ENCODE data around the gene COL4A2.

Gene COL4A2

DNA sequence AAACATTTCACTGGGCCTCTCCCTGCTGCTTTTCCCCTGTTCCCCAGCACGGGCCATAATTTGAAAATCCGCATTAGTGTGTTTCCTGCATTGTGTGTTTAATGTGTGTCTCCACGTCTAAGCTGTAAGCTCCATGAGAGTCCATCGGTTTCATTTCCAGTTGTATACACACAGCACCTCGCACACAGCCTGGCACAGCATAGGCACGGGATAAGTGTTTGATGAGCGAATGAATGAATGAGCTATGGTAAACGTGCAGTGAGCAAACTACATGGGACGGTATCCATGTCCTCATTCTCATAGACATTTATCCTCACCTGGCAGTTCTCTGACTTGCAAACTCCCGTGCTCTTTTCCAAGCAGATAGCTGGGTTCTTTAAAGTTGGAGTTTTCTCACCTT lies 148.4 kb downstream of the COL4A2 start:
- no peak for DNase-seq (ENCODE audit: low spot score)

DNA sequence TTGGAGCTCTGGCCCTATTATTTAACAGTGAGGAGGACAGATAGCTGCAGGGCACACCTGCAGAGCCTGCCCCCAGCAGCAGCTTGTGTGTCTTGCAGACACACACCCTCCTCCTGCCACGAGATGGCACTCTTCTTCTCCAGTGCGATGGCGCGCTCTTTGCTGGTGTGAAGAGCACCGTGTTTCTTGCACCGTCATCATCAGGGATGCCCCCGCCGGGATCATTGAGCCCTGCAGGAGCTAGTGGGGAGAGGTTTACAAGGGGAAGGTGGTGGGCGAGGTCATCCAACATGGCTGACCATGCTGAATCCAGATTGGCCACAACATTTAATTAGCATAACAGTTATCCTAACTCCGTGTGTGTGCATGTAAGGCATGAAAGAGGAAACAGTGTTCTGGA lies 148.9 kb downstream of the COL4A2 start:
- DNase-seq (ENCODE audit: low spot score): peak; percentile 84

DNA sequence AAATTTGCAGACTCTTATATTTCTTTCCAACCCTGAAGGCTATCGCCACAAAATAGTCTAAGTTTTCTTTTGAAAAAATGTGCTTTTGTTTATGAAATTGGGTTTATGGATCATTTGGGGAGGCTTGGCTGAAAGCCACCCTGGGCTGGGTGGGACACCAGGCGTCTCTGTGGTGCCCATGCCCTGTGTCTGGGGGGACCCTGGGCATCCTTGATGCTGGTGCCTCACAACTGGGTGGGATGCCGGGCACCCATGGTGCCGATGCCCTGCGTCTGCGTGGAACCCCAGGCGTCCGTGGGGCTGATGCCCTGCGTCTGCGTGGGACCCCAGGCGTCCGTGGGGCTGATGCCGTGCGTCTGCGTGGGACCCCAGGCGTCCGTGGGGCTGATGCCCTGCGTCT lies 149.5 kb downstream of the COL4A2 start:
- DNase-seq (ENCODE audit: low spot score): no peak

GRCh38 chr13:110457361-110457760 lies 150.3 kb downstream of the COL4A2 start:
- no peak for DNase-seq (ENCODE audit: low spot score)

DNA sequence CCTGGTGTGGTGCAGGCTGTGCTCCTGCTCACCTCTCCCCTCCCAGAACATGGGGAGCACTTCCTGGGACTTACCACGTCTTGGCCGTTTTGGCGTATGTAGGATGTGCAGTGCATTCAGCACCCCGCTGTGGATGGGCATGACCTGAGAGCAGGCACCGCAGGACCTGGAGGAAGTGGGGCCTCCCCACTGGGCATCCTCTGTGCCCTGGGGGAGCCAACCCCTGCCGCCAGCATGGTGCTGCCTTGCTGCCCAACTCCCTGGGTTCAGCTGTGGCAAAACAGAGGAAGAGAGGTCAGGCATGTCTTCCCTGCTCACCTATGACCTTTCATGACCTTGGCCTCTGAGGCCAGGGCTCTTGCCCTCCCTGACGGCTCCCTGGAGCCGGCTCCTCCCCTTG lies 150.9 kb downstream of the COL4A2 start:
- DNase-seq (ENCODE audit: low spot score): no peak

DNA sequence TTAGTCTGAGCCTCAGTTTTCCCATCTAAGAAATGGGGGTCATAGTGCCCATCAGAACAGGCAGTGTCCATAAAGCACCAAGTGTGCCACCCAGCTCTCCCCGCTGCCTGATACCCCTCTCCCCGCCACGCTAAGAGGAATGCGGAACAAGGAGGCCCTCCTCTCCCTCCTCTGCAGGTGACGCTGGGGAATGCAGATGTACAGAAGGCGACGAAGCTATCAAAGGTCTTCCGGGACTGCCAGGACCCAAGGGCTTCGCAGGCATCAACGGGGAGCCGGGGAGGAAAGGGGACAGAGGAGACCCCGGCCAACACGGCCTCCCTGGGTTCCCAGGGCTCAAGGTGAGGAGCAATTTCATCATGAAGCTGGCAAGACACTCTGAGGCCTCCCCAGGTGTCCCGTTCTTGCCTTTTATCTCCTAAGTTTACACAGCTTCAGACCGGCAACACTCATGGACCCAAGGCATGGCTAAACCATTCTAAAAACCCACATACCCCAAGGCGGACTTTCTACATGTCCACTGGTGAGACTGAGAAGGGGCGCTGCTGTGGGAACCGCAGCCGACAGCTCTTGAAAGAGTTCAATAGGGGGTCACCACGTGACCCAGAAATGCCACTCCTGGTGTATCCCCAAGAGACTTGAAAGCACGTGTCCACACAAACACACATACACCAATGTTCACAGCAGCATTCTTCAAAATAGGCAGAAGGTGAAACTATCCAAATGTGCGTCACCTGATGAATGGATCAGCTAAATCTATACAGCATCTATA lies 151.7 kb downstream of the COL4A2 start:
- DNase-seq (ENCODE audit: low spot score): no peak

- DNase-seq (ENCODE audit: low spot score): no peak
These were observed 155.0 kb downstream of the COL4A2 start for GRCh38 chr13:110462091-110462490.

DNA sequence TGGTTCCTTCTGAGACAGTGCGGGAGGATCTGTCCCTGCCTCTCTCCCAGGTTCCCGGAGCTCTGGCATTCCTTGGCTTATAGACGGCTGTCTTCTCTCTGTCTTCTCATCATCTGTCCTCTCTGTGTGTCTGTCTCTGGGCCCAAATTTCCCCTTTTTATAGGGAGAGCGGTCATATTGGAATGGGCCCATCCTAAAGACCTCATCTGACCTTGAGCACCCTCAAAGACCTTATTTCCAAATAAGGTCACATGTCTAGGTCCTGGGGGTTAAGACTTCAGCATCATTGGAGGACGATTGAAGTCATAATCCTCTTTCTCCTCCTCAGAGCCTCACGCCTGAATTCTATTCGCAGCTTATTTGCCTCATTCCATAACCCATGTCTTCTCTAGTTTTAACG lies 156.1 kb downstream of the COL4A2 start:
- DNase-seq (ENCODE audit: low spot score): no peak

DNA sequence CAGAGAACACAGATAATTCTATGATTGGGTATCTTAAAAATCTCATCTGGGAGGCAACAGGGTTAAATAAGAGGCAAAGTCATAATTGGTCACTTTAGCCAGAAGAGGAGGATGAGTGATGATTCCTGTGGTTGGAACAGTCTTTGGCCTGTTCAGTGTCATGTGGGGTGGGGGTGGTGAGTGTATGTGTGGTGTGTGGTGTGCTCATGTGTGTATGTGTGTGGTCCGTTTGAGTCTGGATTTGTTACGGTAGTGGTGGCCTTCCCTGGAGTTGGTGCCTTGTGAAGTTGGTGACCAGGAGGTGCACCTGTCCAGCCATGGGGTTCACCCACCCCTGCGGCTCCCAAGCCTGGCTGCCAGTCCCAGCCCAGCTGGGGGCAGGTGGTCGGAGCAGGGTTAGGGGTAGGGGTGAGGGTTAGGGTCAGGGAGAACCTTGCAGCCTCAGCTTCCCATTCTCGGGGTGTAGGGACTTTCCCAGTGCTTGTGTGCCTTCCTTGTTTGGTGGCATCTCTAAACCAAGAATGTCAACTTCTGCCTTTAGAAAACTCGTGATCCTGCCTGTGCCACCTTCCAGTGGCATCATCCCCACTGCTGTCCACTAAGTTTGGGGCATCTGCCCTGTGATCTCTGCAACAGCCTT lies 156.9 kb downstream of the COL4A2 start:
- no peak for DNase-seq (ENCODE audit: low spot score)

GRCh38 chr13:110464556-110465333 lies 157.7 kb downstream of the COL4A2 start:
- no peak for DNase-seq (ENCODE audit: low spot score)

- no peak for DNase-seq (ENCODE audit: low spot score)
These were observed 158.6 kb downstream of the COL4A2 start for GRCh38 chr13:110465696-110466095.

GRCh38 chr13:110466266-110466915 lies 159.3 kb downstream of the COL4A2 start:
- DNase-seq (ENCODE audit: low spot score): no peak

DNA sequence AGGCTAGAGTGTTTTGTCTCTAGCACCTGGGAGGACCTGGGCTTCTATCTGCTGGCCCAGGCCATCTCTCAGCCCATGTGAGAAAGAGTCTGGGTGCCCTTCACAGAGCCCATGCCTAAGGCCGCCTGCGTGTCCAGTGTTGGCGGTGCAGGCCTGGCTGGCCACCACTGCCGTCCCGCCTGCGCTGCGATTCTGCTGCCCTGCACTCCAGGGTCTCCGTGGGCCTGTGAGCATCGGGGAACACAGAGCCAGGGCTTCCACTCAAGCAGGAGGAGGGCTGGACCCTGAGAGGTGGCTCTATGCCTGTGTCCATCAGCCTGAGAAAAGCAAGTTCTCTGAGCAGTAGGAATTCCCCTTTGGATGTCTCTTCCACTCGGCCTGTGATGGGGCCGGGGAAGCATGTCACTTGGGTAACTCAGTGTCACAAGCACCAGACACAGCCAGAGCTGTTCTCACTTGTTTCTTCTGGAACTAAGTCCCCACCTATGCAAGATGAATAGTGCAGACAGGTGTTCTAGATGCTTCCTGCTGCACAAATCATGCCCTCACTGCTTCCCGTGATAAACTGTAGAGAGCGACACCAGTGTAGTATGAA lies 160.5 kb downstream of the COL4A2 start:
- no peak for DNase-seq (ENCODE audit: low spot score)

GRCh38 chr13:110468986-110469495 lies 162.0 kb downstream of the COL4A2 start:
- no peak for DNase-seq (ENCODE audit: low spot score)

DNA sequence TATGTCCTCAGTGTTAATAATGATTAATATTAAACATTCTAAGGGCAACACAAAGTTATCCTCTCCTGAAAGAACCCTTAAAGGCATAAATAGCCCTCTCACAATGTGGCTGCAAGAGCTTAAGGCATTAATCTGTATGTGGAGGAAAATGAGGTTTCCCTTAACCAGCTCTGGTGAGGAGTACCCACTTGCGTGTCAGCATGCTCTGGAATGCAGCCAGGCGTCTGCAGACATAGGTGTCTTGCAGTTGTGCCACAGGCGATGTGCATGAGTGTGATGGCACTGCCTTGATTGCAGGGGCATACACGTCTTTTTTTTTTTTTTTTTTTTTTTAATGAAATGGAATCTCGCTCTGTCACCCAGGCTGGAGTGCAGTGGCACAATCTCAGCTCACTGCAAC lies 162.5 kb downstream of the COL4A2 start:
- no peak for DNase-seq (ENCODE audit: low spot score)

DNA sequence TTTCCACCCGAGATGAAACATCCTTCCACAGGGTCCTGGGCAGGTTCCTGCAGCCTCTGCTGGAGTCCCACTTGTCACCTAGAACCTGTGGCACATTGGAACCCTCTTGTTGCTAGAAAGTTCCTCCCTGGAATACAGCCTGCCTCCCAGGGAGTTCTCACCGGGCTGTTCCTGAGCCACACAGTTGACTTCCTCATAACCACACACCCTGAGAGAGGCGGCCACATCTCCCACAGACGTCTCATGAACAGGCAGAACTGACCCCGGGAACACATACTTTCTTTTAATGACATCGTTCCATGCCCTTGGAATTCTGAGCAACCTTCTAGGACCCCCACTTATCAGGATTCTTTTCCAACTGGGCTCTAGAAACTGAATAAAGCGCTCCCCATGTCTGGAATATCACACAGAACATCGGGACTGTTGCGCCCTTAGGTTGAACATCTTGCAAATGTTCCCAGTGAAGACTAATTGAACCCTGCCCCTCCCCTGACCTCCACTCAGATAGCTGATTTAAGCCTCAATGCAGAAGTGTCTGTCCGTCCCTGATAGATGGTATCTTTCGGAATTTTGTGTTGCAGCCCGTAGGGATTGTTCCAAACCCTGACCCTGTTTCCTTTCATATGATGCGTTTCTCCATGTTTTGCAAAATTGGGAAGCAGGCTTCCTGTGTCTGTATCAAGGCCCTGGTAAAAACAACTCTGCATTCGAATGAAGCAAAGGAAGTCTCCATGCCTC lies 163.4 kb downstream of the COL4A2 start:
- DNase-seq (ENCODE audit: low spot score): no peak

DNA sequence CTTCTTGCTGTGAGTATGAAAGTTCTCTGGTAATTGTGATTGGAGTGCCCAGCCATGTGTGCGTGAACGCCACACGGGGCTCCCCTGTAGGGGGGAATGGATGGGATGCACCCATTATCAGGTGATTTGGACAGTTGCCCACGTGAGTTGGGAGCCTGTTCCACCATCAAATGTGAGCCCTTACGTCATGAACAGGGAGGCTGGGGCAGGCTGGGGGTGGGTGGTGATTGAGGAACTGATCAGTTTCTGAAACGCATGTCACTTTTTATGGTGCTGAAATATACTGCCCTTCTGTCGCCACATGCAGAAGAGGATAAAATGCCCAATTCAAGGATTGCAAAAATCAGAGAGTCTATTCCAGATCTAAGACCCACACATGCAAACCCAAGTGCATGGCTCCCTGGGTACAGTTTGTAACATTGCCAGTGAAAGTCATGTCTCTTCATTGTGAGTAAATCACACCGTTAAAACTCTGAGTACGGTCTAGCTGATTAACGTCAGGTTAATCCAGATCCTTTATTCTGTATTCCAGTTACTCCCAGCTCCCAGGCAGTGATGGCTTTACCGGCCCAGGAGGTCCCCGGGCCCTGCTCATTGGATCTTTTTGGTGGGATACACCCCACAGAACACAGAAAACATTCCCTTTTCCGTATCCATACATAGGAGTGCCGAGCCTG lies 164.2 kb downstream of the COL4A2 start:
- DNase-seq (ENCODE audit: low spot score): no peak

DNA sequence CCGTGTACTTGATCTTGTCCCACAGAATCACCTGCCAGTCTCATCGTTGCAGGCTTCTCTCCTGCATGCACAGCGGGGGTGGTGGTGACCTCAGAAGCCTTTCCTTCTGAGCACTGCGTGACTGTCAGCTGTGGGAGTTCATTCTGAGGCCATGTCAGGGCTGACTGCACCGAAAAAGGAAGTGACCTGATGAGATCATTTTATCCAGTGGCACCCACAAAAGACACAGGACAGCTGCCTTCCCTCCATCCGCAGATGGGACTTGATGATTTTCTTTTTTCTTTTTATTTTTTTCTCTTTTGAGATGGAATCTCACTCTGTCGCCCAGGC lies 164.7 kb downstream of the COL4A2 start:
- DNase-seq (ENCODE audit: low spot score): no peak

GRCh38 chr13:110472904-110473563 lies 165.9 kb downstream of the COL4A2 start:
- DNase-seq (ENCODE audit: low spot score): no peak

GRCh38 chr13:110474713-110475112 lies 167.6 kb downstream of the COL4A2 start:
- no peak for DNase-seq (ENCODE audit: low spot score)
